ENCODE data around the gene BCL7A.

DNA sequence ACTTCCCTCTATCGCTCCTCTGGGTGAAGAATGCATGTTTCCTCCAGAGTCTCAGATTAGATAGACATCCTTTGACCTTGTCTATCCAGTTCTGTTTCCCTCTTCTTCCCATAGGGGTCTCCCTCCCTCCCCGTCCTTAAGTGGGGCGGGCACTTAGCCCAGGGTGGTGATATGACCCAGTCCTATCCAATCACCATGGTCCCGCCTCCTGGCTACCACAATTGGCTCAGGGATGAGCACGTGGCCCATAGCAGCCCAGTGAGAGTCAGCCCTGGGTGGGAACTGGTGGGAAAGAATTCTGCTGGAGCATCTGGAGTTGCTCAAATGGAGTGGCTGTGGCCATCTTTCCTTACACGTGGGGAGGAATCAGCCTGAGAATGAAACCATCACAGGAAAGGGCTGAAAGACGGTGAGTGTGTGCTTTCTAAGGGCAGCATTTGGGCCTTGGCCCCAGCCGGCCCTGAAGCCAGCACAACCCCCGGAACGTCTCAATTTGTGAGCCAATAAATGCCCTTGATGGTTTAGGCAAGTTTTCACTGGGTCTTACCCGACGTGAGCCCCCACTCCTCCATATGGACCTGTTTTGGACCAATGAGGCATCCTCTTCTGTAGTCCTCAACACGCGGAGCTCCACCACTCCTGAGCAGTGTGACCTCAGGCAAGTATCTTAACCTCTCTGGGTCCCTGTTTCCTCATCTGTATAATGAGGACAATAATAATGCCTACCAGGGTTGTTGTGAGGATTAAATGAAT lies 42.5 kb downstream of the BCL7A start:
- no peak for TF ChIP-seq EP300 (IDR thresholded peaks at IDR 0.05)
- TF ChIP-seq, protein P1, sequence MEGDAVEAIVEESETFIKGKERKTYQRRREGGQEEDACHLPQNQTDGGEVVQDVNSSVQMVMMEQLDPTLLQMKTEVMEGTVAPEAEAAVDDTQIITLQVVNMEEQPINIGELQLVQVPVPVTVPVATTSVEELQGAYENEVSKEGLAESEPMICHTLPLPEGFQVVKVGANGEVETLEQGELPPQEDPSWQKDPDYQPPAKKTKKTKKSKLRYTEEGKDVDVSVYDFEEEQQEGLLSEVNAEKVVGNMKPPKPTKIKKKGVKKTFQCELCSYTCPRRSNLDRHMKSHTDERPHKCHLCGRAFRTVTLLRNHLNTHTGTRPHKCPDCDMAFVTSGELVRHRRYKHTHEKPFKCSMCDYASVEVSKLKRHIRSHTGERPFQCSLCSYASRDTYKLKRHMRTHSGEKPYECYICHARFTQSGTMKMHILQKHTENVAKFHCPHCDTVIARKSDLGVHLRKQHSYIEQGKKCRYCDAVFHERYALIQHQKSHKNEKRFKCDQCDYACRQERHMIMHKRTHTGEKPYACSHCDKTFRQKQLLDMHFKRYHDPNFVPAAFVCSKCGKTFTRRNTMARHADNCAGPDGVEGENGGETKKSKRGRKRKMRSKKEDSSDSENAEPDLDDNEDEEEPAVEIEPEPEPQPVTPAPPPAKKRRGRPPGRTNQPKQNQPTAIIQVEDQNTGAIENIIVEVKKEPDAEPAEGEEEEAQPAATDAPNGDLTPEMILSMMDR (IDR thresholded peaks at IDR 0.05) = peak in 1 of 2 donors; percentile 15

Measured in suprapubic skin (tissue), 3 donors.